ENCODE data around the gene DOCK4.
"Not testable (repeated sequence)": the region's sequence is repeated elsewhere in the genome, so short reads cannot be mapped to it uniquely, and the experiment has no call there.

Gene DOCK4

DNA sequence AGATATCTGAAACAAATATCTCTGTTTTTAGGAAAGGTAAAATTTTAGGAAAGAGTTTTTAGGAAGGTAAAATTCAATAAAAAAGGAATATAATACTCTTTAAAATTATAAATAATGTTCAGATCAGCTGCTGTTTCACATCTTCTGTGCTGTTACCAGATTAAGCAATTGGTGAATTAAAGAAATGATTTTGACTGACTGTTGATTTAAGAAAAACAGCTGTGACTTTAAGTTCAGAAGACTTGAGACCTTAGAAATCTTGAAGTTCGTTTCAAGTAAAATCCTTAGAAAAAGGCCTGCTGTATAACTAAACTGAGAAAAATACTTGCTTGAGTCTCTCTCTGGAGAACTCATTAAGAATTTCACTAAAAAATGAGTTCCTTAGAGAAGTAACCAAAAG lies 250.6 kb downstream of the DOCK4 start:
- DNase-seq (ENCODE audit: low read depth in 2 of 2): no peak

DNA sequence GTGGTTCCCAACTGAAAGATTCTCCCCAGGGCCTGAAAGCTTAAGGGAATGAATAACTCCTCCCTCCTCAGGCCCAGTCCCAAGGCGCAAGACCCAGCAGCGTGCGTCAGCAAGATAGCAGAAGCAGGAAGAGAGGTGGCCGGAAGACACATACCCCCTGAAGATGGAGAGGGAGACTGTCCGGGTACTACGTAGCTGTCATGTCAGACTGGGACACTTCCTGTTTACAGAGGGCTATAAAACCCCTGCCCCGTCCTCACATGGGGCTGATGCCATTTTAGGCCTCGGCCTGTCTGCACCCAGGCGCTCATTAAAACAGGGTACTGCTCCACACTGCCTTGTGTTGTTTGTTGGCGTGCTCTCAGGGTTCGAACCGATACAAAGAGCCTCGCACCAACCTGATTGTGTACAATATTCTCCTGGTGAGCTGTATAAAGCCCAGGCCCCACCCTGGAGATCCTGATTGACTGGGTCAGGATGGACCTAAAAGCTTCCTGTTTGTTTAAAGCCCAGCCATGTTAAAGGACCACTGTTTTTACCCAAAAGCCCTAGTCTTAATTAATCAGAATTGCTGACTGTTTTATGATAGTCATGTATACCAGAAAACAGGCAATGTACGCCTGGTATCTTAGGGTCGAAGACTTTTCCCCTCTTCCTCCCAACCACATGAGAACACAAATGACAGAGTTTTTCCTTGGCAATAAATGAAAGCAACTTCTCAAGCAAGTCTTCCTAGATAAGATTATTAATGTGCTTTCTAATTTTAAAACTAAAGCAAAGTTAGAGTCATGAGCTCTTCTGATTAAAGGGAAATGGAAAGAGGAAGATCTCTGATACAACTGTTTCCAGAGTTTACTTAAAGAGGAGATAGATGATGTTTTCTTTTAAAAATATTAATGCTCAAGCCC lies 251.5 kb downstream of the DOCK4 start:
- DNase-seq (ENCODE audit: low read depth in 2 of 2): no peak

DNA sequence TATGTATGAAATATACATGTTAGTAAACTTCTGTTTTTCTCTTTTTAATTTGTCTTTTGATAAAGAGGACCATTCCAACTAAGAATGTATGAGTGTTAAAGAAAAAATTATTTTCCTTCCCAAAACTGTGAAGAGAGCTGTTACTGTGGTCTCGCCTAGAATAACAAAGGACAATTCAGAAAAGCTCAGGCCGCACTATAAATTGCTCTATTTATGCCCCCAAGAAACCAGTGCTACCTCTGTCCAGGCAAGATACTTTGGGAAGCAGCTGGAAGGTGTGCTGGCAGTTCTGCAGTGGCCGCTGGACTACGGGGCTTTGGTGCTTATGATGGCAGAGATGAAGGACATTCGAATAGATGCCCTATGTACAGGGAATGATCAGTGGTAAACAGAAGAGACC lies 252.1 kb downstream of the DOCK4 start:
- DNase-seq (ENCODE audit: low read depth in 2 of 2): no peak

DNA sequence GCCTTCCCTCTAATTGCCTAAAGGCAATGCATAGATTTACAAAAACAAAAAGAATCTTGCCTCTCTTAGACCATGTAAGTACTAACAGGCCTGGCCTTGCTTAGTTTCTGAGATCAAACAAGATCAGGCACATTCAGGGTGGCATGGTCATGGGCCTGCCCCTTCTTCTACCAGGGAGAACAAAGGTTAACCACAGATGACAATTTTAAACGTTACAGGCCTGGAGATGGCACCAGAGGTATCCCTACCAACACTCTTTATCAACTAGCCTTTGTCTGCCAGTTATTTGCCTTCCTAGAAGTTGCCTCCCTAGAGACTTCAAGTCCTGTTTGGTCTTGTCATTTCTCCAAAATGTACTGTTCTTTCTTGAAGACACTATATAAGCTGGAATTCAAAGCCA lies 252.6 kb downstream of the DOCK4 start:
- DNase-seq (ENCODE audit: low read depth in 2 of 2): no peak

DNA sequence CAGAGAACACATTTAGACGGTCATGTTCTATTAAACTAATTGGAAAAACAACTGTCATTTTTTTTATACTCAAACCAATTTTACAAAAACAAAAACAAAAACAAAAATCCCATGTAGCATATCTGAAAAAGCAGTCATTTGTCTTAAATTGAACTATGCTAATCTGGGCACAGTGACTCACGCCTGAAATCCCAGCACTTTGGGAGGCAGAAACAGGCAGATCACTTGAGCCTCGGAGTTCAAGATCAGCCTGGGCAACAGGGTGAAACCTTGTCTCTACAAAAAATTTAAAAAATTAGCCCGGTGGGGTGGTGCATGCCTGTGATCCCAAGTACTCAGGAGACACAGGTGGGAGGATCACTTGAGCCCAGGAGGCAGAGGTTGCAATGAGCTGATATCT lies 253.4 kb downstream of the DOCK4 start:
- DNase-seq (ENCODE audit: low read depth in 2 of 2): no peak

DNA sequence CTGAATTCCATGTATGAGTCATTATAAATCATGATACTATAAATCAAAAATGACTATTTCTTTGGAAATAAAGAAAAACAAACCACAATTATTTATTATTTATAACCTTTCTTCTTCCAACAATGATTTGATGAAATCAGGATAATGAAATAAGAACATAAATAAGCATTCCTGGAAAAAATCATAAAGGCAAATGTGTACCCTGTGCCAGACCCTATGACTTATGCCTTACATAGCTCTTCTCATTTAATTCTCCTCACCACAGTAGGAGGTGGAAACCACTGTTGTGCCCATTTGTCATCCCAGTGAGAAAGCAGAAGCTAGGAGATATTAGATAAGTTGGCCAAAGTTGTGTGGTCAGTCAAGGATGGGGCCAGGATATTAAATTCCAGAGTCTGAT lies 255.1 kb downstream of the DOCK4 start:
- DNase-seq (ENCODE audit: low read depth in 2 of 2): no peak

DNA sequence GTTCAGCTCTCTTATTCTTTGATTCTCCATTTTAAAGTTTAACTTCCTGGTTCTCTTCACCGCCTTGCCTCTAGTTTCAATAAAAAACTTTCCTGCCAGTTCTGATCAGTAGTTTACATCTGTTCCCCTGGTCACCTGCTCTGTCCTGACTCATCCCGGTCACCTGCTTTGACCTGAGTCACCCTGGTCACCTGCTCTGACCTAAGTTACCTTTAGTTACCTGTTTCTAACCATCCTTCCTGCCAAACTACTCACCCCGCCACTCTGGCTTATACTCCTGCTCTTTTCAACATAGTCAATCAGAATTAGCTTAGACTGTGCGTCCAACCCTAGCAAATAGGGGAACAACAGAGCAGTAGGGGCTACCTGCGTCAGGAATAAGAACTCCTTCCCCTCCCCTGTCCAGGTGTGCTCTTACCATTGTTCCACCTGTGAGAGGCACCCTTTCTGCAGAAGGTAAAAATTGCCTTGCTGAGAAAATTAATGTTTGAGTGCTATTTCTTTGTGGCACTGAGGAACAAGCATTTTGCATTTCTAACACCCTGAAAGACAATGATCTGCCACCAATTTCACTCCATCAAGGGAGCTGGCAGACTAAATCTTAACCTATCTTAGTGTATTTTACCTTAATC lies 263.6 kb downstream of the DOCK4 start:
- DNase-seq (ENCODE audit: low read depth in 2 of 2): no peak

DNA sequence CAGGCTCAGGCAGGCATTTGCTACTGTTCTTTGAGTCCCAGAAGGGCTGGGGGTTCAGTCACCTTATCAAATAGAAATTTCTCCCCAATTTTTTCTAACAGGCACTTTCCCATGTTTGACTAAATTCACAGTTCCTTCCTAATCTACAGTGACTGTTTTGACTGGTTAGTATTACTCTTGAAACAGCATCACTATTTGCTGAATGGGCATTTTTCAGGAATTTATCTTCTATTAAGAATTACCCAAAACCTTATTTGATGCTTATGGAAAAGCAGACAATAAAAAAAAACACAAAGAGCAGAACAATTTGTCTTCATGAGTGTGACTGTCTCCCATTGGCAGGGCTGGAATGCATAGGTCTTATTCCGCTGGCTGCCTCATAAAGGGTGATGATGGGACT lies 269.0 kb downstream of the DOCK4 start:
- no peak for DNase-seq (ENCODE audit: low read depth in 2 of 2)

DNA sequence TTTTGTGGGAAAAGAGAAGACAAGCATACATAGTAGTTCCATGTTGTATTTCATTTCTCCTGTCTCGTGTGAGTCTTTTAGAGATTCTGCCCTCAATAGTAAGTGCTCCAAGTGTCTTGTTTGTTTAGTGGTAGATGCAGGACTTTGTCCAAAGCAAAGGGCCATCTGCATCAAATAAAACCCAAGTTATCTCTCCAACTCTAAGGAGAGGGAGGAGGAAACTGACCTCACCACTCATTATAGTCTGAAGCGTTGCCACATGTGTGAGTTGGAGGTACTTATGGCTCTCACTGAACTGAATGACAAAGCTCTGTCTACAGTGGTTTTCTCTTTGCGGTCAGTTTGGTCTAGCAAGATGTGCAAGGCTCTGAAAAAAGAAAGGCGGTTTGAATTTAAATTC lies 272.6 kb downstream of the DOCK4 start:
- DNase-seq (ENCODE audit: low read depth in 2 of 2): no peak

DNA sequence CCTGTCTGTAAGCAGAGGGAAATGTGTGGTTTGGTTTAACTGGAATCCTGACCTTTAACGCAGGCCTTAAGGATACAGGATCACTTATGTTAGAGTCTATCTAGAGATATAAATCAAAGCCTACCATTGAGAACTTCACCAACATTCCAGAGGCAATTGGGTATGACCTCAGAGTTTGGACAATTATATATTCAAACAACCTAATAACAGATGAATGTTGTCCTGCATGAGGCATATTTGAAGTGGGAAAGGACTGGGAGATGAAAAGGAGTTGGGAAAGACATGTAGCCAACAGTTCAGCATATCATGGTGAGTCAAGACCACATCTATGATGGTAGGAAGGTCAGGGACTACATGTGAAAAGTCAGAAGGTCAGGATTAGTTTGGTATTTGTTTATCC lies 274.2 kb downstream of the DOCK4 start:
- no peak for DNase-seq (ENCODE audit: low read depth in 2 of 2)

DNA sequence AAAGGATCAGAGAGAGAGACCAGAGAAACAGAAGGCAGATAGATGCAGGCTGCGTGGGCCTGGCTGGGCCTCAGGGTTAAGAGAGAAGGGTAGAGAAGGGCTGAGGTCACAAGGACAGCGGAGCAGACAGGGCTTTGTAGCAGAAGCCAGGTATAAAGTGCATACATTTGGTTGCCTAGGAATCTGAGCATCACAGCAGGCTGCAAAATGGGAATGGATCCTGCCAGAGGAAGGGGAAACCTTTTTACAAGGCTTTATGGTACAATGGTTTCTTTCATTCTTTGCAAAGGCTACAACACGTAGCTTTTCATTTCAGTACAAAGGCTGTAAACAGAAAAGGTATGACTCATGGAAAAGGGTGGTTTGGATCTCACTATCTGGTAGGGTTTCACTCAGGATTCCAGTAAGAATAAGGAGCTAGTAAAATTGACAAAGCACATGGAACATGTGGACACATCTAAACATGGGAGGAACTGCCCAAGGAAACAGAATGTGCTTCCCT lies 275.1 kb downstream of the DOCK4 start:
- no peak for DNase-seq (ENCODE audit: low read depth in 2 of 2)

DNA sequence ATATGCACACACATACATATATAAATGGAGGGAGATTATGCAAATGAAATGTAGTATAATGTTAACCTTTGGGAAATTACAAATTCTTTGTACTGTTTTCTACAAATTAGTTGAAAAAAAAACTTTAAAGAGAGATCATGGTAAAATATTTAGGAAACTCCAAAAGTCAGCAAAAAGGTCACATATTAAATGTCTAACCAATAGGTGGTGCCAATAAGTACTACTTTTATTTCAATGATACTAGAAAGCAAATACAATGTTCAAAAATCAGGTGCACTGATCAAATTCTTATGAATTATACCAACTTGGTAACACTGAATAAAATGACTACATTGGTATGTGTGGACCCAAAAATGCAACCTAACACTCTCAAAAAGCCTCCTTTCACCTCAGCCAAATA lies 276.9 kb downstream of the DOCK4 start:
- no peak for DNase-seq (ENCODE audit: low read depth in 2 of 2)

DNA sequence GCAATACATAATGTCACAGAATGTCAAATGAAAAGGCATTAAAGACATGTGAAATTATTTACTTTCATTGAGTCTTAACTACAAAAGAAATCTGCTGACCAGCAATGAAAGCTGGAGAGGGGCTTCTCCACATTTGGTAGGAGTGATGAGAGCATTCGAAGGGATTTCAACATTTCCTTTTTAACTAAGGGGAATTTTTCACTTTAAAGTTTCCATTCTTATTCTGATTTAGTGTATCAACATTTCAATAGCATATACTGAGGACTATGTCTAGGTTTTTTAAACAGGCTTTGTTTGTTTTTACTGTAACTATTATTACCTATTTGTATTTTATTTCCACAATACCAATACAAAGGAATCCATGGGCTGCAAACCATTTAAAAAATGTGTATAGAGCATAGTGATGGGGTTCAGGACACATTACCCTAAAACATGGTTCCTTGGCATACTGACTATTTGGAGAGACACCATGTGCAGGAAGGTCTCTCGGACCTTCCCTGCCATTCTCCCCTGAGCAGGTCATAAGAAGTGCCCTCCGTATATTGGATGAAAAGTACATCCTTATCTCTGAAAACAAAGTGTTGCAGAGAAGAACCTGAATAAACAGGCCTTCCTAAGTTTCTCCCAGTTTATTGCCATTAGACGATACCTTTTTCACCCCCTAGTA lies 278.7 kb downstream of the DOCK4 start:
- no peak for DNase-seq (ENCODE audit: low read depth in 2 of 2)

DNA sequence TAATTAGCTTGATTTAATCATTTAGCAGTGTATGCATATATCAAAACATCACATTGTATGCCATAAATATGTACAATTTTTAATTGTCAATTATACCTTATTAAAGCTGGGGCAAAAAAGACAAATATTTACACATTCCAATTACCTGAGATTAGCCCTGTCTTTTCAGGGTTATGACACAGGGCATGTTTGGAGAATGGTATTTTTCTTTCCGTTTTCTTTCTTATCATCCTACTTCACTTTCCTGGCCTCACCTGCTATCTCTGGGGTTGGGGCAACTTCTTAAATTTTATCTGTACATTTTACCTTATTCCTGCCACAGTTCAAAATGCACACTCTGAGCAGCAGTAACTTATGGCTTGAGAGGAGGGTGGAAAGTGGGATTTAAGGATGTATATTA lies 285.9 kb downstream of the DOCK4 start:
- DNase-seq (ENCODE audit: low read depth in 2 of 2): no peak

DNA sequence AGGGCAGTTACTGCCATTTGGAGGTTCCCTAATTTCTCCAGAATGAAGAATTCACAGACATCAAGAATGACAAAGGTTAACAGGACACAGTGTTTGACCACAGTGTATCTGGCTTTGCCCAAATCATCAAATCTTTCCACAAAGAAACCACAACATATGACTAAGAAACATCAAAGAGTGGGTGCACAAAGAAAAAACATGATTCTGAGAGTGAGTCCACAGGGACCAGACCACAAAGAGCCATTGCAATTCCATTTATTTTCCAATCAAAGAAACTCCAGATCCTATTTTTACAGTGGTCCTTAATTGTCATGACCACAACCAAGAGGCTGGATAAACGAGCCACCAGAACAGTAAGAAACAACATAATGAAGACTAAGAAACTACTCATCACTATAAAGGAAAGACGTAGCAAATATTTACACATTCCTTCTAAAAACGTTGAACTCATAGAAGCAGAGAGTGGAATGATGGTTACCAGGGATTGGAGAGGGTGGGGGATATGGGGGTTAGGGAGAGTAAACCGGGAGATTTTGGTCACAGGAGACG lies 286.5 kb downstream of the DOCK4 start:
- no peak for DNase-seq (ENCODE audit: low read depth in 2 of 2)

DNA sequence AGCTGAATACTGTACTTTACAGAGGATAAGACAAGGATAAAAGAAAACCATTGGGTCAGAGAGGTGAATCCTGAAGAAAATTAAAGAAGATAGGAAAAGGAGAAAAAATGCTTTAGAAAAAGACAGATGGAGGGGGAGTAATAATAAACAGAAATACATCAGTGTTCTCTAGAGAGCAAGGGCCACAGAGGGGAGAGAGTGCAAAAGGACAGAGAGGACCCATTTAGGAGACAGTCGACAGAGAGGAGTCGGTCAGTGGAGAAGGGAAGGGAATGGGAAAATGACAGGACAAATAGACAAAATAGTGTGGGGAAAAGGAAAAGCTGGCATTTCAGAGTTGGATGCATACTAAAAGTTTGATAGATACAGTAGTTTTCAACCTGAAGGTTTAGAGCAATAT lies 287.0 kb downstream of the DOCK4 start:
- no peak for DNase-seq (ENCODE audit: low read depth in 2 of 2)

DNA sequence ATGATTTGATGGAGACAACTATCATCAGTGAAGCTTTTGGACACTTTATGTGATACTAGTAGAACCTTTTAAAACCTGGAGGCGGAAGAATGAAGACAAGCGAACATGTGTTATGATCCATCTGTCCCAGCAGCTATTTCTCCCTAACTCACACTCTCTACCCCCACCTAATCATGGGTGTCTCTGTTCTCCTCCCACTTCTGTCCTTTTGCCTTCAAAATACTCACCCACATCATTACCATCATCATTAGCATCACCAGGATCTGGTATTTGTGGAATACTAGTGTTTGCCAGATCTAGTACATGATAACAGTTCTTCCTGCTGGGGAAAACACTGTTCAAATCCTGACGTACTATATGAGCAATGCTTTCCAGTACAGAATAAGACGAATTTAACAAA lies 287.7 kb downstream of the DOCK4 start:
- no peak for DNase-seq (ENCODE audit: low read depth in 2 of 2)

DNA sequence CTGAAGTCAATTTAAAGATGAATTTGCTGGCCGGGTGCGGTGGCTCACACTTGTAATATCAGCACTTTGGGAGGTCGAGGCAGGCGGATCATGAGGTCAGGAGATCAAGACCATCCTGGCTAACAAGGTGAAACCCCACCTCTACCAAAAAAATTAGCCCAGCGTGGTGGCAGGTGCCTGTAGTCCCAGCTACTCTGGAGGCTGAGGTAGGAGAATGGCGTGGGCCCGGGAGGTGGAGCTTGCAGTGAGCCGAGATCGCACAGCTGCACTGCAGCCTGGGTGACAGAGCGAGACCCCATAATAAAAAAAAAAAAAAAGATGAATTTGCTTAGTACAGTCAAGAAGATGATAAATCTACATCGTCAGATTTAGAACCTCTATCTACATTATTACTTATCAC lies 288.8 kb downstream of the DOCK4 start:
- DNase-seq (ENCODE audit: low read depth in 2 of 2): not testable (repeated sequence)

DNA sequence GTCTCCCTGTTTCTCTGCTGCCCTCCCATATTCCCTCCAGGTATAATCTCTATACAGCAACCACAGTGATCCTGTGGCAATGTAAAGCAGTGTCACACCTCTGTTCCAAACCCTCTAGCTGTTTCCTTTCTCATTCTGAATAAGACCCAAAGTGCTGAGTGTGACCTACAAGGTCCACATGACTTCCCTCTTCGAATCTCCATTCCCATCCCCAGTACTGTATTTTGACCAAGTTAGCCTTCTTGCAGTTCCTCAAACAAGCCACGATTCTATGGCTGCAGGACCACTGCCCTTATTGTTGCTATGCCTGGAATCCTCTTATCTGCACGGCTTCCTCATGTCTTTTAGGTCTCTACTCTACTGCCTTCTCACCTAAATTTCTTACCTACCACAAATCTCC lies 291.9 kb downstream of the DOCK4 start:
- no peak for DNase-seq (ENCODE audit: low read depth in 2 of 2)

DNA sequence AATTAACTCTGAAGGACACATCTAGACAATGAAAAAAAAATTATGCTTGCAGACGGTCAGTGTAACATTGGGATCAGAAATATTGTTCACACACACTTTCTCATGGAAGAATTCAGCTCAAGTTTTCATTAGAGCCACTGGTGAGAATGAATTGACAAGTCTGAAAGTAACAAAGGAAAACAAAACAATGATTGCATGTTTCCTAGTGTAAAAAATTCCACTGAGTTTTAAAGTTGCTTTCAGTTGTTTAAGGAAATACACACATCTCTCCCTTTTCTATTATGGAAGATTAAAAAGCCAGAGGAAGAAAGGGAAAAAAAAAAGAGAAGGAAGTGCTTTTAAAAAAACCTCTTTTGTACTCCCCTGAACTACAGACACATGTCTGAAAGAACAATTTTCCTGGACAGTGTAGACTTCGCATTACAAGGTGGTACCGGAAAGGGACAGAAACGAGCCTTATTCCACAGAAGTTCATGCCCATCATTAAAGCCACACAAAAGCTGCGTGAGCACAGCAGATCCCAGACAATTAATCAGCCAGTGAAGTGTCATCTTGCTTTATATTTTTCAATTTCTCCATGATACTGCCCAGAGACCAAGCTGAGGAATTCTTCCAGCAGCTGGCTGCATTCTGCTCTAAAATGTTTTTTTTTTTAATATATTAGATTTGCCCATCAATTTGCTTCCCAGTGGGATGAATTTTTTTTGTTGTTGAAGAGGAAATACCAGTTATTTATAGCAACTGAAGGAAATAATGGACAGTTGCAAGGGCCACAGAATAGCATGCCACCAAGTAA lies 294.8 kb downstream of the DOCK4 start:
- DNase-seq (ENCODE audit: low read depth in 2 of 2): no peak

DNA sequence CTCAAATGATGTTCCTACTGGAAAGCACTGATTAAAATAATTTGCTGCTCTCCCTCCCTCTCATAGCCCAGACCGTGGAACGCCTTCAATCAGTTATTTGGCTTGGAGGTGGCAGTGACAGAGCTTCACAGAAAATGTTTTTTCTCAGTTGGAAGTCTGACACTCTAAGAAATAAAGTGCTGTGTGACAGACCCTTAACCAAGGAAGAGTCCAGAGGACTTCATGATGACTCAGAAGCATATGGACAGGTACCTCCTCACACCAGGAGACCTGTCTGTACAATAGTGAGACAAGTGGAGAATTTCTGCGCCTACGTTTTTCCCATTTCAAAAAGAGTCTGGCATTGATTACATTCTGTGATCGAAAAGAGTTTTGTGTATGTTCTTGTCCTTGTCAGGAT lies 295.5 kb downstream of the DOCK4 start:
- DNase-seq (ENCODE audit: low read depth in 2 of 2): no peak

DNA sequence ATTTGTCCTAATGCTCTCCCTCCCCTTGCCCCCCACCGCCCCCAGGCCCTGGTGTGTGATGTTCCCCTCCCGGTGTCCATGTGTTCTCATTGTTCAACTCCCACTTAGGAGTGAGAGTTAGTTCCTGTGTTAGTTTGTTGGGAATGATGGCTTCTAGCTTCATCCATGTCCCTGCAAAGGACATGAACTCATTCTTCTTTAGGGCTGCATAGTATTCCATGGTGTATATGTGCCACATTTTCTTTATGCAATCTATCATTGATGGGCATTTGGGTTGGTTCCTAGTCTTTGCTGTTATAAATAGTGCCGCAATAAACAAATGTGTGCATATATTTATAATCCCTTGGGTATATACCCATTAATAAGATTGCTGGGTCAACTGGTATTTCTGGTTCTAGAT lies 297.5 kb downstream of the DOCK4 start:
- DNase-seq (ENCODE audit: low read depth in 2 of 2): not testable (repeated sequence)

Data from activated CD4-positive, alpha-beta T cell treated with anti-CD3 and anti-CD28 coated beads for 24 hours (primary cell).